ENCODE data around the gene MCC. TPM values are rescaled to one million over a fixed set of nuclear protein-coding genes. Genes with fewer than 3 reads are reported as not detected.
A peak's percentile ranks its signal among the peaks of the same experiment; 100 is the strongest.

MCC gene
- polyA plus RNA-seq, 1 donor (not counting 4 experiments of a cell fraction or from before 2014, with no cell fraction given) = 24.6 TPM

DNA sequence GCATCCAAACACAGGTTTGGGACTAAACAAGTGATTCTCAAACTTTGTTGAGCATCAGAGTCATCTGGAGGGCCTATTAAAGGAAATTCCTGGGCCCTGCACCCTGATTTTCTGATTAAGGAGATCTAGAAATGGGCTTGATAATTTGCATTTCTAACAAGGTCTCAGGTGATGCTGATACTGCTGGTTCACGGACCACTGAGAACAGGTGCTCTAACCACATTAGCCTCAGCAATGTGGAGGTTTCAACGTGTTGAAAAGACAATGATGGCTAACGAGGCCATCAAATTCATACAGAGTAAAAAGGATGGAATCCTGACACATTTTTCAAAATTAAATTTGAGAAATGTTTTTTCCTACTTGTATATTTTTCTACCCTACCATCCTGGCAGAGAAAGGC is 225.6 kb downstream of the MCC start:
- no peak overlapping the region for H2AFZ ChIP-seq (ENCODE audit: control insufficient read depth, low read length)
- H3K4me1 ChIP-seq (ENCODE audit: control insufficient read depth, extremely low read depth, insufficient read depth, low read length) = peaks cover 35% of the 10 kb centered on the region
- H3K27me3 ChIP-seq (ENCODE audit: control insufficient read depth, extremely low read depth, insufficient read depth, low read length) = no peaks in the 10 kb centered on the region
- H3K9me1 ChIP-seq (ENCODE audit: control insufficient read depth, extremely low read depth, insufficient read depth, low read length) = no peaks in the 10 kb centered on the region
- no peak for DNase-seq (ENCODE audit: low read depth, low spot score)
- H3K4me2 ChIP-seq (ENCODE audit: control insufficient read depth, extremely low read depth, insufficient read depth, low read depth, low read length) = no peak overlapping the region
- H4K20me1 ChIP-seq (ENCODE audit: control insufficient read depth, extremely low read depth, insufficient read depth, low read length) = no peaks in the 10 kb centered on the region
- no peaks in the 10 kb centered on the region for H3K9me3 ChIP-seq (ENCODE audit: control insufficient read depth, low read depth, low read length)
- H3K79me2 ChIP-seq (ENCODE audit: control insufficient read depth, insufficient read depth, low read length) = peaks cover 66% of the 10 kb centered on the region
- TF ChIP-seq, protein P1, sequence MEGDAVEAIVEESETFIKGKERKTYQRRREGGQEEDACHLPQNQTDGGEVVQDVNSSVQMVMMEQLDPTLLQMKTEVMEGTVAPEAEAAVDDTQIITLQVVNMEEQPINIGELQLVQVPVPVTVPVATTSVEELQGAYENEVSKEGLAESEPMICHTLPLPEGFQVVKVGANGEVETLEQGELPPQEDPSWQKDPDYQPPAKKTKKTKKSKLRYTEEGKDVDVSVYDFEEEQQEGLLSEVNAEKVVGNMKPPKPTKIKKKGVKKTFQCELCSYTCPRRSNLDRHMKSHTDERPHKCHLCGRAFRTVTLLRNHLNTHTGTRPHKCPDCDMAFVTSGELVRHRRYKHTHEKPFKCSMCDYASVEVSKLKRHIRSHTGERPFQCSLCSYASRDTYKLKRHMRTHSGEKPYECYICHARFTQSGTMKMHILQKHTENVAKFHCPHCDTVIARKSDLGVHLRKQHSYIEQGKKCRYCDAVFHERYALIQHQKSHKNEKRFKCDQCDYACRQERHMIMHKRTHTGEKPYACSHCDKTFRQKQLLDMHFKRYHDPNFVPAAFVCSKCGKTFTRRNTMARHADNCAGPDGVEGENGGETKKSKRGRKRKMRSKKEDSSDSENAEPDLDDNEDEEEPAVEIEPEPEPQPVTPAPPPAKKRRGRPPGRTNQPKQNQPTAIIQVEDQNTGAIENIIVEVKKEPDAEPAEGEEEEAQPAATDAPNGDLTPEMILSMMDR (optimal IDR thresholded peaks at IDR 0.05 in 1 of 3, IDR thresholded peaks at IDR 0.05 in 1 of 3, conservative IDR thresholded peaks at IDR 0.05 in 1 of 3; ENCODE audit: extremely low read depth in 1 of 3, insufficient read depth in 2 of 3, low read length in 3 of 3) = no peak
- TF ChIP-seq EZH2 (IDR thresholded peaks at IDR 0.05; ENCODE audit: low read length) = no peak
- H3K36me3 ChIP-seq (ENCODE audit: control insufficient read depth in 2 of 2, extremely low read depth in 1 of 2, insufficient read depth in 2 of 2, low read length in 2 of 2) = no peaks in the 10 kb centered on the region
- no peak overlapping the region for H3K27ac ChIP-seq (ENCODE audit: control insufficient read depth, insufficient read depth, low read length)
- no peak for FAIRE-seq
- H3K9ac ChIP-seq (ENCODE audit: control insufficient read depth, extremely low read depth, insufficient read depth, low read length) = no peak overlapping the region
- dilution Hi-C loops (cut with MboI; ENCODE audit: extremely low pct_ligation_motif_present, low sequenced_read_pairs) = no loop called here
- H3K4me3 ChIP-seq (ENCODE audit: control insufficient read depth in 2 of 3, extremely low read depth in 1 of 3, insufficient read depth in 2 of 3, low read depth in 1 of 3, low read length in 3 of 3) = no peak overlapping the region

DNA sequence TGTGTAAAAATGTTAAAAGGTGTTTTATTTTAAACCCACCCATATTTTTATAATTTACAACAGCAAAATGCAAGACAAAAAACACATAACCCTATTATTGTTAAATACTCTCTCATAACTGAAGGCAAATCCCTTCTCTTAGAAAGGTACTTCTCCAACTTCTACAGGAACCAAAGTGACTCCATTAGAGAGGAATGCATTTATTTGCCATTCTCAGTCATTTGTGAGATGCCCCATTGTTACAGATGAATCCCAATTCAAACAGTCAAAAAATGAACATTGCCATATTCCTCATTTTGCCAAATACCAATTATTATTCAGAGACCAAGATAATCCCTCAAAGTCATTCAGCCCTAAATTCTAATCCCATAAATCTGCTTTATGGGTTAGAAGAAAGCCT is 229.2 kb downstream of the MCC start:
- Histone ChIP-seq H3K9me1 (ENCODE audit: control insufficient read depth, extremely low read depth, insufficient read depth, low read length) (no peaks in the 10 kb centered on the region), H4K20me1 (ENCODE audit: control insufficient read depth, extremely low read depth, insufficient read depth, low read length) (peaks cover 3% of the 10 kb centered on the region), H3K36me3 (ENCODE audit: control insufficient read depth in 2 of 2, extremely low read depth in 1 of 2, insufficient read depth in 2 of 2, low read length in 2 of 2) (no peaks in the 10 kb centered on the region), H3K27me3 (ENCODE audit: control insufficient read depth, extremely low read depth, insufficient read depth, low read length) (no peaks in the 10 kb centered on the region), H3K9ac (ENCODE audit: control insufficient read depth, extremely low read depth, insufficient read depth, low read length) (no peak overlapping the region), H3K4me1 (ENCODE audit: control insufficient read depth, extremely low read depth, insufficient read depth, low read length) (peaks cover 9% of the 10 kb centered on the region), H3K4me2 (ENCODE audit: control insufficient read depth, extremely low read depth, insufficient read depth, low read depth, low read length) (no peak overlapping the region), H2AFZ (ENCODE audit: control insufficient read depth, low read length) (no peak overlapping the region), H3K9me3 (ENCODE audit: control insufficient read depth, low read depth, low read length) (no peaks in the 10 kb centered on the region), H3K4me3 (ENCODE audit: control insufficient read depth in 2 of 3, extremely low read depth in 1 of 3, insufficient read depth in 2 of 3, low read depth in 1 of 3, low read length in 3 of 3) (no peak overlapping the region), H3K79me2 (ENCODE audit: control insufficient read depth, insufficient read depth, low read length) (peaks cover 69% of the 10 kb centered on the region), H3K27ac (ENCODE audit: control insufficient read depth, insufficient read depth, low read length) (no peak overlapping the region)
- no peak for DNase-seq (ENCODE audit: low read depth, low spot score)
- dilution Hi-C loops (cut with MboI; ENCODE audit: extremely low pct_ligation_motif_present, low sequenced_read_pairs) = no loop called here
- TF ChIP-seq EZH2 (IDR thresholded peaks at IDR 0.05; ENCODE audit: low read length) = no peak
- TF ChIP-seq, protein P1 (optimal IDR thresholded peaks at IDR 0.05 in 1 of 3, IDR thresholded peaks at IDR 0.05 in 1 of 3, conservative IDR thresholded peaks at IDR 0.05 in 1 of 3; ENCODE audit: extremely low read depth in 1 of 3, insufficient read depth in 2 of 3, low read length in 3 of 3) = no peak
- peak; percentile 20 for FAIRE-seq
